GM18505 (cell line): ENCODE results near the gene SACM1L.

Experiments
- ATAC-seq: cut with Tn5 transposase; IDR thresholded peaks from one replicate; pipeline ENCODE4 v1.9.1; 2021; ENCODE audit not compliant: unreplicated experiment
- POLR2A ChIP-seq: IDR thresholded peaks from 4 replicates; pipeline ENCODE4 v1.6.1; 2011; ENCODE audit warnings: borderline replicate concordance; ENCODE audit not compliant: insufficient read depth, insufficient read length; ENCODE audit errors: extremely low read depth

SACM1L gene

GRCh38 chr3:45776611-45777010 lies 87.4 kb downstream of the SACM1L start:
- TF ChIP-seq POLR2A = no peak
- no peak for ATAC-seq

GRCh38 chr3:45777111-45777745 lies 88.0 kb downstream of the SACM1L start:
- TF ChIP-seq POLR2A = no peak
- ATAC-seq = no peak

- no peak for ATAC-seq
- TF ChIP-seq POLR2A = no peak
Measured at GRCh38 chr3:45777746-45778386, 88.7 kb downstream of the SACM1L start.

GRCh38 chr3:45778761-45779201 lies 89.6 kb downstream of the SACM1L start:
- TF ChIP-seq POLR2A = no peak
- ATAC-seq = no peak

- TF ChIP-seq POLR2A = no peak
- no peak for ATAC-seq
Measured at GRCh38 chr3:45779746-45780735, 90.8 kb downstream of the SACM1L start.

- ATAC-seq = no peak
- no peak for TF ChIP-seq POLR2A
Measured at GRCh38 chr3:45781271-45781670, 92.1 kb downstream of the SACM1L start.

- TF ChIP-seq POLR2A = no peak
- no peak for ATAC-seq
Measured at GRCh38 chr3:45781841-45782240, 92.6 kb downstream of the SACM1L start.

- ATAC-seq = no peak
- no peak for TF ChIP-seq POLR2A
Measured at GRCh38 chr3:45782381-45782780, 93.2 kb downstream of the SACM1L start.

- TF ChIP-seq POLR2A = no peak
- no peak for ATAC-seq
Measured at GRCh38 chr3:45783667-45784066, 94.5 kb downstream of the SACM1L start.

GRCh38 chr3:45785605-45786150 lies 96.5 kb downstream of the SACM1L start:
- no peak for TF ChIP-seq POLR2A
- ATAC-seq = no peak

GRCh38 chr3:45786801-45787495 lies 97.8 kb downstream of the SACM1L start:
- TF ChIP-seq POLR2A = no peak
- ATAC-seq = no peak

- ATAC-seq = no peak
- TF ChIP-seq POLR2A = no peak
Measured at GRCh38 chr3:45787551-45787950, 98.4 kb downstream of the SACM1L start.

GRCh38 chr3:45789235-45789812 lies 100.1 kb downstream of the SACM1L start:
- no peak for TF ChIP-seq POLR2A
- no peak for ATAC-seq

GRCh38 chr3:45790596-45790995 lies 101.4 kb downstream of the SACM1L start:
- no peak for ATAC-seq
- TF ChIP-seq POLR2A = no peak
